ENCODE measurements around the gene ADK. TPM values are rescaled to one million over a fixed set of nuclear protein-coding genes. Genes with fewer than 3 reads are reported as not detected.

ADK gene
- total RNA-seq, 1 experiment from 2014 or later: 26.8 TPM

GRCh38 chr10:74337330-74338016, 186.5 kb downstream of the ADK start:
- Mint-ChIP-seq H3K4me1 (no peaks in the 10 kb centered on the region), H3K27ac (peak overlapping the region in 2 of 3 experiments; percentile 24 to 40; a peak in 4 of 7 replicates), H3K27me3 (ENCODE audit: low read depth) (no peaks in the 10 kb centered on the region), H3K36me3 (ENCODE audit: insufficient read depth in 1 of 3, low read depth in 3 of 3) (peaks cover 4 to 13% (median 8%) of the 10 kb centered on the region in 3 experiments), H3K9me3 (peaks cover 0 to 5% of the 10 kb centered on the region in 2 experiments; a peak in 2 of 5 replicates), H3K4me3 (no peak overlapping the region)
- Histone ChIP-seq H4K91ac (ENCODE audit: insufficient read length, low read depth, low read length) (no peak overlapping the region), H4K5ac (ENCODE audit: insufficient read length, low read depth, low read length) (no peak overlapping the region), H3K4ac (ENCODE audit: low read depth, low read length) (no peak overlapping the region), H3K4me2 (ENCODE audit: insufficient read depth, insufficient read length, low read length) (no peak overlapping the region), H3K23me2 (ENCODE audit: insufficient read length, low read depth, low read length, poor library complexity, severe bottlenecking) (no peaks in the 10 kb centered on the region), H2BK12ac (ENCODE audit: insufficient read length, low read depth, low read length) (no peak overlapping the region), H4K20me1 (ENCODE audit: control insufficient read depth, insufficient read depth, insufficient read length) (no peaks in the 10 kb centered on the region), H2BK5ac (ENCODE audit: insufficient read length, low read length) (no peak overlapping the region), H2AK5ac (ENCODE audit: insufficient read length, low read length) (no peak overlapping the region), H2AFZ (ENCODE audit: low read length) (no peak overlapping the region), H3K4me1 (ENCODE audit: insufficient read depth, low read length) (no peaks in the 10 kb centered on the region), H3K9ac (ENCODE audit: extremely low read depth, insufficient read length, low read length) (no peak overlapping the region), H3K27me3 (ENCODE audit: insufficient read depth, low read length) (no peaks in the 10 kb centered on the region), H3K14ac (ENCODE audit: insufficient read depth, low read length) (no peak overlapping the region), H2BK20ac (ENCODE audit: low read depth, low read length, poor library complexity, severe bottlenecking) (no peak overlapping the region), H3K56ac (ENCODE audit: insufficient read length, low read depth, low read length) (no peak overlapping the region), H3K79me2 (ENCODE audit: insufficient read depth, low read length) (no peaks in the 10 kb centered on the region), H2BK15ac (ENCODE audit: low read depth, low read length) (no peak overlapping the region), H3K79me1 (ENCODE audit: insufficient read depth, low read depth, low read length, poor library complexity, severe bottlenecking) (no peaks in the 10 kb centered on the region), H2BK120ac (ENCODE audit: low read depth, low read length, poor library complexity, severe bottlenecking) (no peak overlapping the region), H3K9me3 (ENCODE audit: control insufficient read depth, low read depth, low read length) (no peaks in the 10 kb centered on the region), H3T11ph (ENCODE audit: low read length) (no peak overlapping the region), H3K18ac (ENCODE audit: insufficient read length, low read depth, low read length) (no peak overlapping the region), H4K8ac (replicated peaks; ENCODE audit: insufficient read length, low read depth, low read length) (no peak overlapping the region), H3K27ac (ENCODE audit: insufficient read length, low read depth, low read length) (no peak overlapping the region), H3K23ac (ENCODE audit: insufficient read length, low read depth, low read length) (no peak overlapping the region)
- WGBS (ENCODE audit: extremely low coverage, insufficient read length, low lambda C conversion rate): no CpG with 5 or more reads among the region's 8 CpGs
- no peak for DNase-seq
- TF ChIP-seq CTCF (conservative IDR thresholded peaks at IDR 0.05): no peak
